AG09309 (cell line): ENCODE results near the gene SRPK2.
"Not testable (repeated sequence)": the region's sequence is repeated elsewhere in the genome, so short reads cannot be mapped to it uniquely, and the experiment has no call there.

Experiments used
- DNase-seq: peaks from one replicate; pipeline ENCODE4 v3.0.0-alpha.2; 2010; ENCODE audit warnings: low read depth
- H3K4me3 ChIP-seq: 2 replicates; pipeline ENCODE4 v1.5.1; 2011; ENCODE audit warnings: mild to moderate bottlenecking, low read depth, low read length, moderate library complexity; ENCODE audit not compliant: control insufficient read depth
- TF ChIP-seq, protein P1 (sequence below): IDR thresholded peaks from 2 replicates; pipeline ENCODE4 v1.5.1; 2011; ENCODE audit warnings: mild to moderate bottlenecking, low read depth, low read length, inconsistent platforms; ENCODE audit not compliant: insufficient read depth, control insufficient read depth; ENCODE audit errors: missing control alignments

Gene SRPK2

DNA sequence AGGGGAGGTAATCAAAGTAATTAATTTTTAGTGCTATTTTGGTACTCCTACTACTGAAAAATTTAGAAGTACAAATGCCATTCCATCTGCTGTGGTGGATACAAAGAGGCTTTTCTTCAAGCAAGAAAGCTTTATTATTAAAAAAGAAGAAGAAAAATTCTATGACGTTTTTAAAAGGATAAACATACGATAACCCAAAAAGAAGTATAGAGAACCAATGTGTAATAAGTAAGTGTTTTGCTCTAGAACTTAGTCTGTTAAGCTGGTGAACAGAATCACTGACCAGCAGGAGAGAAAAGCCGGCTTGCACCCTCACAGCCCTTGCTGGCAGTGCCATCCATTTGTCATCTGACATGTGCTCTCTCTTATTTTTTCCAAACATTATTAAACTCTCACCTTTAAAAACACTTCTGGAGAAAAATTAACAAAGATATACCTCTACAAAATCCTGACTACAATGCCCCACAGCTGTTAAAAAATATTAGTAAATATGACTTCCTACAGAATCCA, 81.5 kb downstream of the SRPK2 start:
- no peak for DNase-seq
- H3K4me3 ChIP-seq = no peak overlapping the region
- TF ChIP-seq, protein P1, sequence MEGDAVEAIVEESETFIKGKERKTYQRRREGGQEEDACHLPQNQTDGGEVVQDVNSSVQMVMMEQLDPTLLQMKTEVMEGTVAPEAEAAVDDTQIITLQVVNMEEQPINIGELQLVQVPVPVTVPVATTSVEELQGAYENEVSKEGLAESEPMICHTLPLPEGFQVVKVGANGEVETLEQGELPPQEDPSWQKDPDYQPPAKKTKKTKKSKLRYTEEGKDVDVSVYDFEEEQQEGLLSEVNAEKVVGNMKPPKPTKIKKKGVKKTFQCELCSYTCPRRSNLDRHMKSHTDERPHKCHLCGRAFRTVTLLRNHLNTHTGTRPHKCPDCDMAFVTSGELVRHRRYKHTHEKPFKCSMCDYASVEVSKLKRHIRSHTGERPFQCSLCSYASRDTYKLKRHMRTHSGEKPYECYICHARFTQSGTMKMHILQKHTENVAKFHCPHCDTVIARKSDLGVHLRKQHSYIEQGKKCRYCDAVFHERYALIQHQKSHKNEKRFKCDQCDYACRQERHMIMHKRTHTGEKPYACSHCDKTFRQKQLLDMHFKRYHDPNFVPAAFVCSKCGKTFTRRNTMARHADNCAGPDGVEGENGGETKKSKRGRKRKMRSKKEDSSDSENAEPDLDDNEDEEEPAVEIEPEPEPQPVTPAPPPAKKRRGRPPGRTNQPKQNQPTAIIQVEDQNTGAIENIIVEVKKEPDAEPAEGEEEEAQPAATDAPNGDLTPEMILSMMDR = no peak

DNA sequence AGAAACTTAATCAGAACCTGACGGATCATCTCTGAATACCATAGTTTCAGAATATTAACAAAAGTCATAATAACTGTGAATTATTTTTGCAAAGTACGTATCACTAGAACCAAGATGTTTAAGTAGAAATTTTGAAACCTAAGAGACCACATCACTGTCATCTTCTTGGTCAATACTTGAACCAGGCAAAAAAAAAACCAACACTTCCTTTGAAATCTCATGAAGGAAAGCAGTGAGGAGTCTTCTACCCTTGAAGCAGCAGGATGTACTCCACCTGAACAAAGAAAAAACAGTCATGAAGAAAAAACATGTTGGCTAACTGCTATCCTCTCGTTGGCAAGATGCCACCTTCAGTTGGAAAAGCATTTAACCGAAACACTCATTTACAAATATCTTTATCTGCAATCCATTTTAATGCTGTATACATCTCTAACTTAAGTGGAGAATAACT, 82.4 kb downstream of the SRPK2 start:
- TF ChIP-seq, protein P1 = no peak
- DNase-seq = no peak
- no peak overlapping the region for H3K4me3 ChIP-seq

DNA sequence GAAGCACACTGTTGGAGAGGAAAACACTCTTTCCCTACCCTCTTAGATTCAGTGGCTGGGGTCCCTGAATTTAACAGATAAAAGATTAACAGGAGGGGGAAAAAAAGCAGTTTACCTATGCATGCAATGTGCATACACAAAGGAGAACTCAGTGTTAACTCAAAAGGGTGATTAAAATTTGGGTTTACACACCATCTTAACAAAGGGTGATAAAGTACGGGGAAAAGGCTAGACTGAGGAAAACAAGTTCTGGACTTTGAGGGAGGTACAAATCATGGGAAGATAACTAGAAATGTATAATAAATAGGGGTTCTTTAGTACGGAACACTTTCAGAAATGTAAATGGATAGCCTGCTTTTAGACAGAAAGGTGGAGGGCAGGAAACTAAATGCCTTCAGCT, 83.1 kb downstream of the SRPK2 start:
- no peak for DNase-seq
- H3K4me3 ChIP-seq = no peak overlapping the region
- TF ChIP-seq, protein P1 = no peak

DNA sequence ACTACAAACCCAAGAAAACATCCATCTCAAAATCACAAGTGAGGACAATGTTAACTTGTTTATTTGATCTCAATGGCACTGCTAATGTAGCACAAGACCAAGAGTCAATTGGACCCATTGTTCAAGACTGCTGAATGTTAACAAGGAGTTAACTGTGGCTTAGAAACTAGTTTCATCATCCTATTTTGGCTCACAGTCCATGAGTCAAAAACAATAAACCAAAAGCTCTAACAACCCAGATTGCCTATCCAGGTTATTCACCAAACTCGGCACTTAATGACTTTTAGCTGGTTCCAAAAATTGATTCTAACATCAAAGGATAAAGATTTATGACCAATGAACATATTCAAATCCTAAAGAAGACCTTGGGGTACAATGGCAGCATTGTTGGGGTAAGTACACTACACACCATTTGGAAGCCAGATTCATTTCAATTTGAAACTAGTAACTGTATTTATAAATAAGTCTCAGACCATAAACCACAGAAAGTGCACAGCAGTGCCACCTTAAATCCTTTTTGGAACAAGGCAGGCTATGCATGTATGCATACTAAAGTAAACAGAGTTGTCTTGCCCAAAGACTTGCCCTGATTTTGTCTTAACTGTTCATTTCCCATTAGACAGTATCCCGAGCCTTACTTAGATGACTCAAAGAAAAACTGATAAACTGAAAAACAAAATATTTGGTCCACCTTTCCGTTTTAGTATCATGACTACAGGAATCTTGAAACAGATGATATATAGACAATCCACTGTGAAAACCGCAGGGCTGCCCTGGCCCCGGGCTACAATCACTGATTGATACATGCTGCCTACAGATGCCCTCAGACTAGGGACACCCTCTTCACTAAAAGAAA, 84.5 kb downstream of the SRPK2 start:
- H3K4me3 ChIP-seq = no peak overlapping the region
- TF ChIP-seq, protein P1 = no peak
- peak; percentile 27 for DNase-seq

DNA sequence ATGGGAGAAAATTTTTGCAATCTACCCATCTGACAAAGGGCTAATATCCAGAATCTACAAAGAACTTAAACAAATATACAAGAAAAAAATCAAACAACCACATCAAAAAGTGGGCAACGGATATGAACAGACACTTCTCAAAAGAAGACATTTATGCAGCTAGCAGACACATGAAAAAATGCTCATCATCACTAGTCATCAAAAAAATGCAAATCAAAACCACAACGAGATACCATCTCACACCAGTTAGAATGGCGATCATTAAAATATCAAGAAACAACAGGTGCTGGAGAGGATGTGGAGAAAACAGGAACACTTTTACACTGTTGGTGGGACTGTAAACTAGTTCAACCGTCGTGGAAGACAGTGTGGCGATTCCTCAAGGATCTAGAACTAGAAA, 88.1 kb downstream of the SRPK2 start:
- not testable (repeated sequence) for DNase-seq, H3K4me3 ChIP-seq

DNA sequence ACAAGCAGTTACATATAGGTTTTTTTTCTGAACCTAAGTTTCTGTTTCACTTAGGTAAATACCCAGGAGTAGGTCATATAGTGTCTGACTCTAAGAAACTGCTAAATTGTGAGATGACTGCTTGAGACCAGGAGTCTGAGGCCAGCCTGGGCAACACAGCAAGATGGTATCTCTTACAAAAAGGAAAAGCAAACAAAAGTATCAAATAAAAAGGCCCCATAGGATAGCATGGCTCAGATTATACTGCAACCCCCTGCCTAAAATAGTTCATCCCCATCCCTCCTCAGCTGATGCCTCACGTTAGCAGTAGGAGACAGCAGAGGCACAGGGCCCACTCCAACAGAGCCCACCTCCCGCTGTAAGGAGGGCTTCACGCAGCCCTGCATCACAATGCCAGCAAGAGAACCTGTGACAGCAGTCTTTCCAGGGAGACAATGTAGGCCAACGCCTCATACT, 90.3 kb downstream of the SRPK2 start:
- DNase-seq = no peak
- no peak overlapping the region for H3K4me3 ChIP-seq
- TF ChIP-seq, protein P1 = no peak

DNA sequence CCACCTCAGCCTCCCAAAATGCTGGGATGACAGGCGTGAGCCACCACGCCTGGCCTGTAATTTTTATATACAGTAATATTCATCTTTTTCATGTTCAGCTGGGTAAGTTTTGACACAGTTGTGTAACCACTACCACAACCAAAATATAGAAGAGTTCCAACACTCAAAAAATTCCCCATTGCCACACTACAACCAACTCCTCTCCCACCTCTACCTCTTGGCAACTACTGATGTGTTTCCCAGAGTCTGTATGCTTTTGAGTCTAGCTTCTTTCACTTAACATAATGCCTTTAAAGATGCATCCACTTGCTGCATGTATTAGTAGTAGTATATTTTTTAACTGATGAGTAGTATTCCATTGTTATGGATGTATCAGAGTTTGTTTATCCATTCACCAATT, 90.7 kb downstream of the SRPK2 start:
- DNase-seq = no peak
- H3K4me3 ChIP-seq = no peak overlapping the region
- TF ChIP-seq, protein P1 = no peak
